Heart left ventricle (tissue), 16 donors: ENCODE results near the gene RXFP1. TPM values are rescaled to one million over a fixed set of nuclear protein-coding genes. Genes with fewer than 3 reads are reported as not detected.

Experiments used
- ATAC-seq, 4 donors: fragments of 200-7000 bp; cut with Tn5 transposase; one replicate each; pipeline ENCODE4 v1.9.1; 2020 to 2022; ENCODE audit warnings: moderate library complexity in 4 of 4, mild to moderate bottlenecking in 3 of 4, moderate number of reproducible peaks in 1 of 4
- DNase-seq, 5 donors: peaks; one replicate each; pipeline ENCODE4 v3.0.0-alpha.2; 2020
- H3K27ac ChIP-seq, 12 donors: fragments of 200-600 bp; sonication (generic) in 4 of 12; one replicate each; pipeline versions ENCODE4 v1.5.0 to v1.8.0; 2016 to 2022; ENCODE audit warnings: mild to moderate bottlenecking in 2 of 12
- H3K27me3 ChIP-seq, 9 donors: fragments of 200-600 bp; sonication (generic) in 2 of 9; one replicate each; pipeline versions ENCODE4 v1.5.1 to v1.8.0; 2016 to 2022; ENCODE audit warnings: mild to moderate bottlenecking in 3 of 9
- H3K36me3 ChIP-seq, 9 donors: fragments of 200-600 bp; sonication (generic) in 2 of 9; one replicate each; pipeline versions ENCODE4 v1.5.0 to v1.8.0; 2018 to 2022; ENCODE audit warnings: mild to moderate bottlenecking in 2 of 9
- H3K4me1 ChIP-seq, 12 donors: fragments of 200-600 bp; sonication (generic) in 4 of 12; one replicate each; pipeline versions ENCODE4 v1.5.0 to v1.8.0; 2016 to 2022; ENCODE audit warnings: mild to moderate bottlenecking in 3 of 12
- H3K4me3 ChIP-seq, 12 donors: fragments of 200-600 bp; sonication (generic) in 4 of 12; one replicate each; pipeline versions ENCODE4 v1.5.0 to v1.8.0; 2017 to 2022; ENCODE audit warnings: mild to moderate bottlenecking in 9 of 12, moderate library complexity in 4 of 12
- H3K9me3 ChIP-seq, 12 donors: fragments of 200-600 bp; sonication (generic) in 4 of 12; one replicate each; pipeline versions ENCODE4 v1.5.0 to v1.8.0; 2016 to 2022; ENCODE audit warnings: mild to moderate bottlenecking in 1 of 12
- CTCF ChIP-seq, 12 donors: fragments of 200-600 bp; sonication (generic) in 4 of 12; IDR thresholded peaks; one replicate each; pipeline versions ENCODE4 v1.5.0 to v1.8.0; 2018 to 2022; ENCODE audit warnings: antibody characterized with exemption in 12 of 12, mild to moderate bottlenecking in 5 of 12
- POLR2A ChIP-seq, 2 donors: fragments of 450-650 bp; IDR thresholded peaks; one replicate each; pipeline ENCODE4 v1.6.1; 2017; ENCODE audit warnings: antibody characterized with exemption in 2 of 2, mild to moderate bottlenecking in 2 of 2, moderate library complexity in 2 of 2
- WGBS, 4 donors: extraction: QIAGEN DNeasy Blood & Tissue Kit in 2 of 4; methylation state at CpG; one replicate each; pipeline versions ENCODE4 v1.1.5 to v1.1.7; 2013 to 2018; 5-methylcytosine and 5-hydroxymethylcytosine counted together
- intact Hi-C, 10 donors: fragments of 100-400 bp; cut with DNase I; formaldehyde crosslinking; loops; one replicate each; pipeline versions ENCODE4 v1.11.1 to v1.14.2; 2022
- long read RNA-seq, 3 donors: library from polyadenylated mRNA; unstranded; transcript quantifications; one replicate each; pipeline ENCODE4 v2.0.0, GENCODE V29; 2020 to 2021
- polyA plus RNA-seq, 2 donors: library from polyadenylated mRNA; stranded (reverse); fragments of 200-250 nt; gene quantifications; one replicate each; pipeline ENCODE4 v1.2.3, GENCODE V29; 2013
- total RNA-seq, 9 donors: library from RNA; depleted of rRNA in 2 of 9; stranded (reverse); fragments of >200 nt in 2 of 9; fragmentation: NEBNext Ultra II Directional in 3 of 9; extraction: Animal tissue kit (Norgen Biotek cat#: 25700) in 3 of 9; gene quantifications; one replicate each; pipeline versions ENCODE4 v1.1.0 to v1.2.4, GENCODE V29; 2016 to 2023
- donor health status: ischemic (EF 13 %, LVEDD 7.1; RV severe dilation, severe dysfunction).
- donor health status: healthy with polysubstance abuse.
- donor health status: DM: no; HTN: yes; CAD: no.
- donor health status: DM: no; HTN: no; CAD: no.
- donor health status: ischemic (EF 25% LVEDD 6.9; RV normal size, moderate dysfunction).
- donor health status: ischemic (EF 25% LVEDD 5.7; RV mildly dilated, moderate dysfunction).
- donor health status: healthy.
- donor health status: DM: yes; HTN: yes; CAD: no.
- donor health status: ischemic (EF 35%, LVEDD 5.7; RV mildly dilated, moderate dysfunction).
- donor health status: nonischemic (EF 11% LVEDD 7.7; RV severe dilation, severe dysfunction).
- donor health status: DM: yes; HTN: yes; CAD: no.
- donor health status: PGD.
- donor health status: ischemic (EF 29% LVEDD 5.4; RV normal size, mild dysfunction).
- donor health status: nonischemic (EF 23%, LVEDD 6.1; RV moderate dilation, normal function).

Gene RXFP1
- not detected for total RNA-seq
- not detected for polyA plus RNA-seq
- long read RNA-seq, donor 1: 0 reads
- long read RNA-seq, donor 2: 0 reads
- long read RNA-seq, donor 3: 0 reads

- H3K9me3 ChIP-seq: no peaks in the 10 kb centered on the region
- no peak within 1 kb of the TSS for H3K4me3 ChIP-seq
- TF ChIP-seq POLR2A (IDR thresholded peaks at IDR 0.05) (no peak), CTCF (IDR thresholded peaks at IDR 0.05) (no peak)
- intact Hi-C loops: no loop called here
- peaks cover 0 to 3% (median 0%) of the 10 kb centered on the region in 9 donors for H3K27me3 ChIP-seq
- no peak within 1 kb of the TSS for H3K27ac ChIP-seq
- DNase-seq (no peak), ATAC-seq (no peak)
- H3K36me3 ChIP-seq: no peaks in the 10 kb centered on the region
- no peaks in the 10 kb centered on the region for H3K4me1 ChIP-seq
- WGBS, 4 donors: 51 to 61% (median 53%) methylated on average over 11 of the region's 11 CpGs
Observed at GRCh38 chr4:158521484-158522088, at the start of gene RXFP1. TSS of gene RXFP1 (plus strand) at chr4:158521882. CDS start at chr4:158521977, 95 bp downstream.

- Histone ChIP-seq H3K27me3 (no peaks in the 10 kb centered on the region), H3K27ac (no peak overlapping the region), H3K9me3 (peaks cover 0 to 3% (median 0%) of the 10 kb centered on the region in 12 donors), H3K4me1 (no peaks in the 10 kb centered on the region), H3K36me3 (no peaks in the 10 kb centered on the region), H3K4me3 (no peak overlapping the region)
- TF ChIP-seq CTCF (IDR thresholded peaks at IDR 0.05) (no peak), POLR2A (IDR thresholded peaks at IDR 0.05) (no peak)
- DNase-seq (no peak), ATAC-seq (no peak)
- intact Hi-C loops: no loop called here
Observed at GRCh38 chr4:158481811-158482210, 39.9 kb upstream of the RXFP1 start.

- intact Hi-C loops: no loop called here
- 63 to 87% (median 72%) methylated on average over 4 of the region's 4 CpGs for WGBS, 4 donors
- Histone ChIP-seq H3K4me1 (no peaks in the 10 kb centered on the region), H3K27me3 (no peaks in the 10 kb centered on the region), H3K27ac (no peak overlapping the region), H3K9me3 (peaks cover 0 to 8% (median 0%) of the 10 kb centered on the region in 12 donors), H3K36me3 (no peaks in the 10 kb centered on the region), H3K4me3 (no peak overlapping the region)
- TF ChIP-seq CTCF (IDR thresholded peaks at IDR 0.05): no peak
- ATAC-seq (no peak), DNase-seq (no peak)
Observed at GRCh38 chr4:158484173-158484885, 37.4 kb upstream of the RXFP1 start.

- ATAC-seq (no peak), DNase-seq (no peak)
- no peak overlapping the region for H3K27ac ChIP-seq
- peaks cover 0 to 10% (median 0%) of the 10 kb centered on the region in 12 donors for H3K9me3 ChIP-seq
- TF ChIP-seq POLR2A (IDR thresholded peaks at IDR 0.05): no peak
- TF ChIP-seq CTCF (IDR thresholded peaks at IDR 0.05): no peak
- H3K36me3 ChIP-seq: no peaks in the 10 kb centered on the region
- no peaks in the 10 kb centered on the region for H3K4me1 ChIP-seq
- no peaks in the 10 kb centered on the region for H3K27me3 ChIP-seq
- intact Hi-C loops: loop anchor here in 2 of 10 donors (10.0 kb wide), 1 partner anchor 134 kb away; no protein-coding TSS in a partner anchor
- no peak overlapping the region for H3K4me3 ChIP-seq
Observed at GRCh38 chr4:158490629-158491028, 31.1 kb upstream of the RXFP1 start.
